ENCODE results near the gene SIDT1.

DNA sequence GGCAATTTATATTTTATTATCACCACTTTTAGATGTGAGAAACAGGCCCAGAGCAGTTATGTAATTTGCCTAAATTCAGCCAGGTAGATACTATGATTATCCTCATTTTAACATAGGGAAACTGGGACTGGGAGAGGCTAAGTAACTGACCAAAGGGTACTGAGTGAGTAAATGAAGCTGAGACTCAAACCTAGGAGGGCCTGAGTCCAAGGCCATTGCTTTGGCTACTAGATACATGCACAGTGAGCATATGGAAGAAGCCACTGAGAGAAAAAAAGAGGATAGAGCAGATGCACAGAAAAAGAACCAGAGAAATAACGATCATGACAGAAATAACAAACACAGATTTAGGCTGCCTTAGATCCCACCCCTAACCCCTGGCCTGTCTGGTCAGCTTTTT, 130.5 kb downstream of the SIDT1 start:
- TF ChIP-seq POLR2A (IDR thresholded peaks at IDR 0.05; ENCODE audit: low read length) (no peak), GATA1 (IDR thresholded peaks at IDR 0.05; ENCODE audit: low read depth, low read length) (no peak)

All from erythroblast (primary cell).